Pancreas (tissue), 10 donors: Measurements from ENCODE around the gene ANKS1A. TPM values are rescaled to one million over a fixed set of nuclear protein-coding genes. Genes with fewer than 3 reads are reported as not detected.

Experiments
- ATAC-seq, 4 donors: fragments of 200-7000 bp; cut with Tn5 transposase; one replicate each; pipeline versions ENCODE4 v1.8.0 to v1.9.1; 2020; ENCODE audit warnings: mild to moderate bottlenecking in 4 of 4, moderate library complexity in 4 of 4
- DNase-seq, 6 donors: peaks; one replicate each; pipeline ENCODE4 v3.0.0-alpha.2; 2020
- FAIRE-seq: peaks from 2 replicates; lab custom pipeline; 2012; peaks lifted over from hg19 to GRCh38; lab: Jason Lieb, UNC
- H3K27ac ChIP-seq, 4 donors: fragments of 200-600 bp; sonication (generic); 1 replicate in 3 of 4; 2 replicates in 1 of 4; pipeline versions ENCODE4 v1.5.0 to v1.8.0; 2020
- H3K27me3 ChIP-seq, 4 donors: fragments of 200-600 bp; one replicate each; pipeline ENCODE4 v1.8.0; 2021
- H3K36me3 ChIP-seq, 3 donors: fragments of 200-600 bp; sonication (generic) in 1 of 3; one replicate each; pipeline versions ENCODE4 v1.5.0 to v1.8.0; 2020 to 2021
- H3K4me1 ChIP-seq, 3 donors: fragments of 200-600 bp; one replicate each; pipeline ENCODE4 v1.8.0; 2021
- H3K4me3 ChIP-seq, 4 donors: fragments of 200-600 bp; sonication (generic) in 2 of 4; one replicate each; pipeline versions ENCODE4 v1.5.0 to v1.8.0; 2020 to 2021
- H3K9me3 ChIP-seq, 4 donors: fragments of 200-600 bp; one replicate each; pipeline ENCODE4 v1.8.0; 2021
- WGBS, 2 donors: extraction: QIAGEN DNeasy Blood & Tissue Kit; methylation state at CpG; one replicate each; pipeline ENCODE4 v1.1.7; 2013; 5-methylcytosine and 5-hydroxymethylcytosine counted together
- intact Hi-C, 3 donors: fragments of 100-400 bp; cut with DNase I; formaldehyde crosslinking; loops; one replicate each; pipeline versions ENCODE4 v1.11.1 to v1.14.2; 2022
- polyA plus RNA-seq, 2 donors: library from polyadenylated mRNA; stranded (reverse); fragments of 200-250 nt; gene quantifications; one replicate each; pipeline ENCODE4 v1.2.3, GENCODE V29; 2013
- total RNA-seq, 6 donors: library from RNA; stranded (reverse); fragmentation: NEBNext Ultra II Directional in 4 of 6; extraction: Animal tissue kit (Norgen Biotek cat#: 25700) in 4 of 6; gene quantifications; one replicate each; pipeline versions ENCODE4 v1.2.1 to v1.2.4, GENCODE V29; 2021 to 2023
- TF ChIP-seq, protein P1 (sequence below), 4 donors: fragments of 200-600 bp; sonication (generic) in 3 of 4; IDR thresholded peaks; one replicate each; pipeline versions ENCODE4 v1.5.0 to v1.8.0; 2021; ENCODE audit warnings: antibody characterized with exemption in 4 of 4
- donor health status: healthy with polysubstance abuse.
- donor health status: DM: no; HTN: no; CAD: no; lungs with moderate emphysema.
- donor health status: DM: no; HTN: no; CAD: no.
- donor health status: control.
- donor health status: control.
- donor health status: Bipolar disorder and iron deficiency.
- donor health status: DM: yes; HTN: yes; CAD: no.
- donor health status: DM: no; HTN: no; CAD: no.
- donor health status: DM: no; HTN: no; CAD: no.
- donor health status: DM: yes; HTN: yes; CAD: no.

ANKS1A gene
- total and polyA plus RNA-seq, 8 donors = 6.1 to 16.7 (median 8.0) TPM

DNA sequence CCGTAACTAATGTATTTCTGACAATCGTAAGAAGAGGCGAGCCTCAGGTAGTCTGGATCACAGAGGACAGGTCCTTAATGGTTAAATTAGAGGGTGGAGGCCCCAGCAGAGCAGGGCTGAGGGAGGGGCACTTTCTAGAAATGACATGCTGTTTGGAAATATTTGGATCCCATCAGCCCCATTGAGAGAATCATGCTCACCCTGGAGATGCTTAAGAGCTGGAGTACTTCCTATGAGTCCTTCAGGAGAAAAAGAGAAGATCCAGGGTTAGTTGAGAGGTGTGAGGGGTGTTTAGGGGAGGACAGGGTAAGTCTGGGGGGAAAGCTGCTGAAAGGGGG is 129.1 kb downstream of the ANKS1A start:
- H3K9me3 ChIP-seq = no peaks in the 10 kb centered on the region
- no peaks in the 10 kb centered on the region for H3K27me3 ChIP-seq
- WGBS, 2 donors = 88 to 92% methylated on average over 3 of the region's 3 CpGs
- H3K4me1 ChIP-seq = no peaks in the 10 kb centered on the region
- peak overlapping the region in 2 of 4 donors; percentile 5 to 11 for H3K4me3 ChIP-seq
- ATAC-seq (peak in 1 of 4 donors; percentile 13), FAIRE-seq (no peak), DNase-seq (no peak)
- intact Hi-C loops = no loop called here
- TF ChIP-seq, protein P1, sequence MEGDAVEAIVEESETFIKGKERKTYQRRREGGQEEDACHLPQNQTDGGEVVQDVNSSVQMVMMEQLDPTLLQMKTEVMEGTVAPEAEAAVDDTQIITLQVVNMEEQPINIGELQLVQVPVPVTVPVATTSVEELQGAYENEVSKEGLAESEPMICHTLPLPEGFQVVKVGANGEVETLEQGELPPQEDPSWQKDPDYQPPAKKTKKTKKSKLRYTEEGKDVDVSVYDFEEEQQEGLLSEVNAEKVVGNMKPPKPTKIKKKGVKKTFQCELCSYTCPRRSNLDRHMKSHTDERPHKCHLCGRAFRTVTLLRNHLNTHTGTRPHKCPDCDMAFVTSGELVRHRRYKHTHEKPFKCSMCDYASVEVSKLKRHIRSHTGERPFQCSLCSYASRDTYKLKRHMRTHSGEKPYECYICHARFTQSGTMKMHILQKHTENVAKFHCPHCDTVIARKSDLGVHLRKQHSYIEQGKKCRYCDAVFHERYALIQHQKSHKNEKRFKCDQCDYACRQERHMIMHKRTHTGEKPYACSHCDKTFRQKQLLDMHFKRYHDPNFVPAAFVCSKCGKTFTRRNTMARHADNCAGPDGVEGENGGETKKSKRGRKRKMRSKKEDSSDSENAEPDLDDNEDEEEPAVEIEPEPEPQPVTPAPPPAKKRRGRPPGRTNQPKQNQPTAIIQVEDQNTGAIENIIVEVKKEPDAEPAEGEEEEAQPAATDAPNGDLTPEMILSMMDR (IDR thresholded peaks at IDR 0.05) = no peak
- H3K36me3 ChIP-seq = no peaks in the 10 kb centered on the region
- peak overlapping the region; percentile 34 to 70 (median 58) for H3K27ac ChIP-seq

DNA sequence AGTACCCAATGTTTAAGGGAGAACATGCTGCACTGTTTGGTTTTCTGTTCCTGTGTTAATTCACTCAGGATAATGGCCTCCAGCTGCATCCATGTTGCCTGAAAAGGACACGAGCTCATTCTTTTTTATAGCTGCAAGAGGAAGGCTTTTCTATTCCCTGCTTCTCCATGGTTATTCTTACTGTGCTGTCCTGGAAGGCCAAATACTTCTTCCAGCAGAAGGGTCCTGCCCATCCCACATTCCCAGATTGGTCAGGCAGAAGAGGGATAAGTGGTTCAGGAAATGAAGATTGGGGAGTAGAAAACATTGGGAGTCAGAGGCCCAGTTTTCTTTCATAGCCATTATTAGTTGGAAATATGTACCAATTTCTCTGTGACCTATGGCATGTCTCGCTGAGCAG is 129.7 kb downstream of the ANKS1A start:
- Histone ChIP-seq H3K27ac (no peak overlapping the region), H3K27me3 (no peaks in the 10 kb centered on the region), H3K9me3 (no peaks in the 10 kb centered on the region), H3K36me3 (no peaks in the 10 kb centered on the region), H3K4me1 (no peaks in the 10 kb centered on the region), H3K4me3 (no peak overlapping the region)
- intact Hi-C loops = no loop called here
- no peak for DNase-seq
- no peak for FAIRE-seq
- TF ChIP-seq, protein P1 (IDR thresholded peaks at IDR 0.05) = no peak
- no peak for ATAC-seq
- 75 to 79% methylated on average over 2 of the region's 2 CpGs for WGBS, 2 donors

GRCh38 chr6:35019171-35019570 is 130.1 kb downstream of the ANKS1A start:
- Histone ChIP-seq H3K4me1 (peaks cover 0 to 1% (median 0%) of the 10 kb centered on the region in 3 donors), H3K36me3 (no peaks in the 10 kb centered on the region), H3K27ac (no peak overlapping the region), H3K9me3 (no peaks in the 10 kb centered on the region), H3K27me3 (no peaks in the 10 kb centered on the region), H3K4me3 (no peak overlapping the region)
- TF ChIP-seq, protein P1 (IDR thresholded peaks at IDR 0.05) = no peak
- 75 to 88% methylated on average over 1 of the region's 1 CpG for WGBS, 2 donors
- intact Hi-C loops = no loop called here
- FAIRE-seq = no peak
- ATAC-seq = no peak
- DNase-seq = no peak

DNA sequence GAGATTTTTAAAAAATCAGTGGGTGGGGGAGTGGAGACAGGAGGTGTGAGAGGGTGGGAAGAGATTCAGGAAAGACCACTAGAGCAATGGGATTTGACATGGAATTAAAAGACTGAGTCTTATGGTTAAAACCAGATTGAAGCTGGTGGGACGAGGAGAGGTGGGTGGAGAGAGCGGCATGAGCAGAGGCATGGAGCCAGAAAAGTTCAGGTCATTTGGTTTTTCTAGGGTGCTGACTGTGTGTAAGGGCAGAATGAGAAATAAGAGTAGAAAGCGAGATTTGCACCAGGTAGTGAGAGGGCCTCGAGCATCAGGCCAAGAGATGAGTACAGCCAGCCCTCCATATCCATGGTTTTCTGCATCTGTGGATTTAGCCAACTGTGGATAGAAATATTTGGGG is 130.8 kb downstream of the ANKS1A start:
- Histone ChIP-seq H3K27me3 (no peaks in the 10 kb centered on the region), H3K27ac (no peak overlapping the region), H3K36me3 (no peaks in the 10 kb centered on the region), H3K4me1 (peaks cover 0 to 5% (median 0%) of the 10 kb centered on the region in 3 donors), H3K9me3 (no peaks in the 10 kb centered on the region), H3K4me3 (no peak overlapping the region)
- no peak for DNase-seq
- FAIRE-seq = no peak
- TF ChIP-seq, protein P1 (IDR thresholded peaks at IDR 0.05) = no peak
- ATAC-seq = no peak
- 96% methylated on average over 4 of the region's 4 CpGs for WGBS, 2 donors
- intact Hi-C loops = no loop called here

- 58 to 67% methylated on average over 3 of the region's 3 CpGs for WGBS, 2 donors
- ATAC-seq (no peak), FAIRE-seq (no peak), DNase-seq (no peak)
- no peaks in the 10 kb centered on the region for H3K9me3 ChIP-seq
- no peaks in the 10 kb centered on the region for H3K36me3 ChIP-seq
- peaks cover 0 to 5% (median 0%) of the 10 kb centered on the region in 3 donors for H3K4me1 ChIP-seq
- H3K27me3 ChIP-seq = no peaks in the 10 kb centered on the region
- TF ChIP-seq, protein P1 (IDR thresholded peaks at IDR 0.05) = no peak
- intact Hi-C loops = no loop called here
- no peak overlapping the region for H3K27ac ChIP-seq
- no peak overlapping the region for H3K4me3 ChIP-seq
Observed at GRCh38 chr6:35021004-35021403, 131.9 kb downstream of the ANKS1A start.
